ENCODE results near the gene RTN4. TPM values are rescaled to one million over a fixed set of nuclear protein-coding genes. Genes with fewer than 3 reads are reported as not detected.
"Not testable (repeated sequence)": the region's sequence is repeated elsewhere in the genome, so short reads cannot be mapped to it uniquely, and the experiment has no call there.

The RTN4 gene
- total and polyA plus RNA-seq, 4 donors = 168 to 311 (median 230) TPM

DNA sequence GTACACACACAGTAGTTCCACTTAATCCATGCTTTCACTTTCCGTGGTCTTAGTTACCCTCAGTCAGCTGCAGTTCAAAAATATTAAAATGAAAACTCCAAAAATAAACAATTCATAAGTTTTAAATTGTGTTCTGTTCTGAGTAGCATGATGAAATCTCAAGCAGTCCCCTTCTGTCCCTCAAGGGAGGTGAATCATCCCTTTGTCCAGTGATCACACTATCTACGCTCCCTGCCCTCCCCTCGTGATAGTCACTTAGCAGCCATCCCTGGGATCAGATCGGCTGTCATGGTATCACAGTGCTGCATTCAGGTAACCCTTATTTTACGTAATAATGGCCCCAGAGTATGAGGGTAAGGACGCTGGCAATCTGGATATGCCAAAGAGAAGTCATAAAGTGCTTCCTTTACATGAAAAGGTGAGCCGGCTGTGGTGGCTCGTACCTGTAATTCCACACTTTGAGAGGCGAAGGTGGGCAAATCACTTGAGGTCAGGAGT, 5.8 kb upstream of the RTN4 start:
- TF ChIP-seq, protein P1, sequence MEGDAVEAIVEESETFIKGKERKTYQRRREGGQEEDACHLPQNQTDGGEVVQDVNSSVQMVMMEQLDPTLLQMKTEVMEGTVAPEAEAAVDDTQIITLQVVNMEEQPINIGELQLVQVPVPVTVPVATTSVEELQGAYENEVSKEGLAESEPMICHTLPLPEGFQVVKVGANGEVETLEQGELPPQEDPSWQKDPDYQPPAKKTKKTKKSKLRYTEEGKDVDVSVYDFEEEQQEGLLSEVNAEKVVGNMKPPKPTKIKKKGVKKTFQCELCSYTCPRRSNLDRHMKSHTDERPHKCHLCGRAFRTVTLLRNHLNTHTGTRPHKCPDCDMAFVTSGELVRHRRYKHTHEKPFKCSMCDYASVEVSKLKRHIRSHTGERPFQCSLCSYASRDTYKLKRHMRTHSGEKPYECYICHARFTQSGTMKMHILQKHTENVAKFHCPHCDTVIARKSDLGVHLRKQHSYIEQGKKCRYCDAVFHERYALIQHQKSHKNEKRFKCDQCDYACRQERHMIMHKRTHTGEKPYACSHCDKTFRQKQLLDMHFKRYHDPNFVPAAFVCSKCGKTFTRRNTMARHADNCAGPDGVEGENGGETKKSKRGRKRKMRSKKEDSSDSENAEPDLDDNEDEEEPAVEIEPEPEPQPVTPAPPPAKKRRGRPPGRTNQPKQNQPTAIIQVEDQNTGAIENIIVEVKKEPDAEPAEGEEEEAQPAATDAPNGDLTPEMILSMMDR (IDR thresholded peaks at IDR 0.05; ENCODE audit: control extremely low read depth, extremely low read depth) = no peak
- H3K27me3 ChIP-seq (ENCODE audit: control insufficient read depth in 3 of 3, insufficient read depth in 3 of 3, low read length in 2 of 3) = no peaks in the 10 kb centered on the region
- H3K27ac ChIP-seq (ENCODE audit: low read depth in 1 of 2, low read length in 1 of 2) = no peak overlapping the region
- no peak overlapping the region for H3K4me3 ChIP-seq
- no peaks in the 10 kb centered on the region for H3K9me3 ChIP-seq (ENCODE audit: control insufficient read depth in 4 of 4, insufficient read depth in 3 of 4, low read length in 3 of 4)
- no peak overlapping the region for H3K9ac ChIP-seq (ENCODE audit: insufficient read depth in 1 of 2, low read length in 2 of 2)
- peaks cover 0 to 16% (median 2%) of the 10 kb centered on the region in 5 donors for H3K4me1 ChIP-seq (ENCODE audit: control insufficient read depth in 5 of 5, insufficient read depth in 5 of 5, low read length in 5 of 5)
- H3K36me3 ChIP-seq (ENCODE audit: control insufficient read depth in 4 of 4, insufficient read depth in 4 of 4, low read length in 4 of 4) = no peaks in the 10 kb centered on the region
- ATAC-seq (ENCODE audit: insufficient read depth, low FRiP score) = no peak
- 92 to 93% methylated on average over 9 of the region's 9 CpGs for WGBS, 2 donors
- no peak for DNase-seq

DNA sequence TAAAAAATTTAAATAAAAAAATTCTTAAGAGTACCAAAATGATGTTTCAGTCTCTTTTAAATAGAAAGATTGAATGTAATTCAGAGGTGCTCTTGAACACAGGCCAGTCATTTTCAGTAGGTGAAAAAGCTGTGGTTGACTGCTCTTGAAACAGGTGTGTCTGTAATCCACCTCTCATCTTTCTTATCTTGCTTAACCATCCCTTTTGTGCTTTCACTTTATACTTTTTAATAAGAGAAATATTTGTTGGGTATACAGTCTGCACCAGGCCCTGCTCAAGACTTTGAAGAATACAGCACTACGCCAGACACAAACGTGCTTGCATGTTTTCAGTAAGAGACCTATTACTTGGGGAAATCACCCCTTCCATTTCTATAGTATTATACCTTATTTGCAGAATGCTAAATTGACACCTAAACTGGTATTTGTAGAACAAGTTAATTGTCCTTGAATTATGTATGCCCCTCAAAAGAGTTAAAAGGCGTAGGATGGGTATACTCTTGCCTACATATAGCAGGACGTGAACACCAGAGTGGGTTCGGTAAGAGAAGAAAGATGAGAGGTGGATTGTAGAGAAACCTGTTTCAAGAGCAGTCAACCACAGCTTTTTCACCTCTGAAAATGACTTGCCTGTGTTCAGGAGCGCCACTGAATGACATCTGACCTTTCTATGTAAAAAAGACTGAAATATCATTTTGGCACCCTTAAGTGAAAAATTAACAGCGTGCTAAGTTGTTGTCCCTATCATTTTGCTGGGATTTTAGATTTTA, 4.0 kb upstream of the RTN4 start:
- no peaks in the 10 kb centered on the region for H3K36me3 ChIP-seq (ENCODE audit: control insufficient read depth in 4 of 4, insufficient read depth in 4 of 4, low read length in 4 of 4)
- no peak overlapping the region for H3K27ac ChIP-seq (ENCODE audit: low read depth in 1 of 2, low read length in 1 of 2)
- H3K9ac ChIP-seq (ENCODE audit: insufficient read depth in 1 of 2, low read length in 2 of 2) = no peak overlapping the region
- 89 to 94% methylated on average over 7 of the region's 7 CpGs for WGBS, 2 donors
- ATAC-seq (ENCODE audit: insufficient read depth, low FRiP score) (no peak), DNase-seq (no peak)
- H3K27me3 ChIP-seq (ENCODE audit: control insufficient read depth in 3 of 3, insufficient read depth in 3 of 3, low read length in 2 of 3) = no peaks in the 10 kb centered on the region
- peaks cover 0 to 18% (median 2%) of the 10 kb centered on the region in 5 donors for H3K4me1 ChIP-seq (ENCODE audit: control insufficient read depth in 5 of 5, insufficient read depth in 5 of 5, low read length in 5 of 5)
- no peak overlapping the region for H3K4me3 ChIP-seq
- TF ChIP-seq, protein P1 (IDR thresholded peaks at IDR 0.05; ENCODE audit: control extremely low read depth, extremely low read depth) = no peak
- H3K9me3 ChIP-seq (ENCODE audit: control insufficient read depth in 4 of 4, insufficient read depth in 3 of 4, low read length in 3 of 4) = no peaks in the 10 kb centered on the region

DNA sequence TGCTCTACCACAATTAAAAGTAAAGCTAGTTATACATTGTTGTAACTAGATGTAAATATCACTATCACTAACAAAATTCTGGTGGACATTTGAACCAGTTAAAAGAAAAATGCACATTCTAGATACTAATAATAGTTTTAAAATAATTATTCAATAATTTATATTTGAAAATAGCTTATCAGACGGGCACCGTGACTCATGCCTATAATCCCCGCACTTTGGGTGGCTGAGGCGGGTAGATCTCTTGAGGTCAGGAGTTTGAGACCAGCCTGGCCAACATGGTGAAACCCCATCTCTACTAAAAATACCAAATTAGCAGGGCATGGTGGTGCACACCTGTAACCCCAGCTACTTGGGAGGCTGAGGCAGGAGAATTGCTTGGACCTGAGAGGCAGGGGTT, 3.0 kb upstream of the RTN4 start:
- not testable (repeated sequence) for H3K27me3 ChIP-seq (ENCODE audit: control insufficient read depth in 3 of 3, insufficient read depth in 3 of 3, low read length in 2 of 3); H3K9me3 ChIP-seq (ENCODE audit: control insufficient read depth in 4 of 4, insufficient read depth in 3 of 4, low read length in 3 of 4); DNase-seq; H3K9ac ChIP-seq (ENCODE audit: insufficient read depth in 1 of 2, low read length in 2 of 2); H3K36me3 ChIP-seq (ENCODE audit: control insufficient read depth in 4 of 4, insufficient read depth in 4 of 4, low read length in 4 of 4); H3K27ac ChIP-seq (ENCODE audit: low read depth in 1 of 2, low read length in 1 of 2); ATAC-seq (ENCODE audit: insufficient read depth, low FRiP score); H3K4me3 ChIP-seq
- WGBS, 2 donors = 74 to 96% methylated on average over 4 of the region's 4 CpGs
- peaks cover 0 to 18% (median 2%) of the 10 kb centered on the region in 5 donors for H3K4me1 ChIP-seq (ENCODE audit: control insufficient read depth in 5 of 5, insufficient read depth in 5 of 5, low read length in 5 of 5)

DNA sequence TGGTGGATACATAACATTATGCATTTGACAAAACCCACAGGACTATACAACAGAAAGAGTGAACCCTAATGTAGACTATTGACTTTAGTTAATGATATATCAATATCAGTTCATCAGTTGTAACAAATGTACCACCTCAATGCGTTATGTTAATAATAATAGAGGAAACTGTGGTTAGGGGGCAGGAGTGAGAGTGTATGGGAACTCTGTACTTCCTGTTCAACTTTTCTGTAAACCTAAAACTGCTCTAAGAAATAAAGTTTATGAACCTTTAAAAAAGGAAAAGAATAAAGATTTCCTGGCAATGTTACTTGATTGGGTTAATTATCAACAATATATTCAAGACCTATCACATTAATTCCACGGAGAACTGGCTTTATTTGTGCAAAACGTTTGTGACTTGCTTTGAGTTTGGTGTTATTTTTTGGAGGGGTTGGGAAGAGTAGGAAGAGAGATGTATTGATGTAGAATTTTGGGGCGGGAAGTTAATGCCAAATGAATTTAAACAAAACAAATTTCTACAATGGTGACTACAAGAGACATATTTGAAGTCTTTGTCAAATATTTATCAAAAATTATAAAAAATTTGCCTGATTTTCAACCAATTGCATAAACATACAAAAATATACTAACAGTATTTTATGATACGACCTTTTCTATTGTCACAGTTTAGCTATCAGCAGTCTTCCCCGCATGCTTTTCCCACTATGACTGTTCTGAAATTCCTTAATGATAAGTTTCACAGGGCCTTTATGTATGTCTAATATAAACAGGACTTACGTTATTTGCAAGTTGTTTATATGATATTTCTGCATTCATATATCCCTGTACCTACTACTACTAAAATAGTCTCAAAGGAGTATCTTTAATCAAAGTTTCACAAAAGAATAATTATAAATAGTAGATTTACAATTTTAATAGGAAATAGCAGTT, 2.1 kb upstream of the RTN4 start:
- no peaks in the 10 kb centered on the region for H3K36me3 ChIP-seq (ENCODE audit: control insufficient read depth in 4 of 4, insufficient read depth in 4 of 4, low read length in 4 of 4)
- peak in 2 of 3 donors; percentile 27 to 31 for DNase-seq
- peaks cover 0 to 25% (median 2%) of the 10 kb centered on the region in 5 donors for H3K4me1 ChIP-seq (ENCODE audit: control insufficient read depth in 5 of 5, insufficient read depth in 5 of 5, low read length in 5 of 5)
- peak overlapping the region in 1 of 2 donors; percentile 23 for H3K9ac ChIP-seq (ENCODE audit: insufficient read depth in 1 of 2, low read length in 2 of 2)
- H3K4me3 ChIP-seq = no peak overlapping the region
- TF ChIP-seq, protein P1 (IDR thresholded peaks at IDR 0.05; ENCODE audit: control extremely low read depth, extremely low read depth) = no peak
- WGBS, 2 donors = 30 to 44% methylated on average over 7 of the region's 7 CpGs
- no peaks in the 10 kb centered on the region for H3K9me3 ChIP-seq (ENCODE audit: control insufficient read depth in 4 of 4, insufficient read depth in 3 of 4, low read length in 3 of 4)
- no peak for ATAC-seq (ENCODE audit: insufficient read depth, low FRiP score)
- no peak overlapping the region for H3K27ac ChIP-seq (ENCODE audit: low read depth in 1 of 2, low read length in 1 of 2)
- no peaks in the 10 kb centered on the region for H3K27me3 ChIP-seq (ENCODE audit: control insufficient read depth in 3 of 3, insufficient read depth in 3 of 3, low read length in 2 of 3)

Data from lung (tissue), 12 donors.